SK-N-SH treated with all-trans-retinoic acid at 6 μM for 48 hours (cell line): Measurements from ENCODE around the gene MTFR2.

Experiments used
- ATAC-seq: fragments of 200-7000 bp; cut with Tn5 transposase; 3 replicates; pipeline ENCODE4 v1.9.1; 2020; ENCODE audit warnings: mild to moderate bottlenecking, moderate library complexity
- CREB5 ChIP-seq: fragments of 250-450 bp; sonication (Bioruptor Pico); IDR thresholded peaks from 2 replicates; pipeline ENCODE4 v1.5.1; 2020; ENCODE audit warnings: low read depth, mild to moderate bottlenecking, moderate library complexity
- CSRNP3 ChIP-seq: fragments of 250-450 bp; sonication (Bioruptor Pico); IDR thresholded peaks from 2 replicates; pipeline ENCODE4 v1.5.1; 2021; ENCODE audit warnings: mild to moderate bottlenecking, moderate library complexity
- ESRRG ChIP-seq: fragments of 250-450 bp; sonication (Bioruptor Pico); IDR thresholded peaks from 2 replicates; pipeline ENCODE4 v1.6.1; 2021; ENCODE audit warnings: mild to moderate bottlenecking
- PATZ1 ChIP-seq: fragments of 250-450 bp; sonication (Bioruptor Pico); IDR thresholded peaks from 2 replicates; pipeline ENCODE4 v1.8.0; 2020; ENCODE audit warnings: mild to moderate bottlenecking, moderate library complexity, borderline replicate concordance
- POU6F1 ChIP-seq: fragments of 250-450 bp; sonication (Bioruptor Pico); IDR thresholded peaks from 2 replicates; pipeline ENCODE4 v1.8.0; 2021; ENCODE audit warnings: low read depth, mild to moderate bottlenecking, moderate library complexity, borderline replicate concordance
- RARB ChIP-seq: fragments of 250-450 bp; sonication (Bioruptor Pico); IDR thresholded peaks from 2 replicates; pipeline ENCODE4 v1.8.0; 2021; ENCODE audit warnings: mild to moderate bottlenecking, moderate library complexity
- TCF4 ChIP-seq: fragments of 250-450 bp; sonication (Bioruptor Pico); IDR thresholded peaks from 2 replicates; pipeline ENCODE4 v1.8.0; 2021; ENCODE audit warnings: mild to moderate bottlenecking, moderate library complexity, borderline replicate concordance
- TOX ChIP-seq: fragments of 250-450 bp; sonication (Bioruptor Pico); IDR thresholded peaks from 2 replicates; pipeline ENCODE4 v1.8.0; 2021; ENCODE audit warnings: mild to moderate bottlenecking, moderate library complexity, borderline replicate concordance
- TSHZ2 ChIP-seq: fragments of 250-450 bp; sonication (Bioruptor Pico); IDR thresholded peaks from 2 replicates; pipeline ENCODE4 v1.5.0; 2020; ENCODE audit warnings: mild to moderate bottlenecking, moderate library complexity
- ZC3H10 ChIP-seq: fragments of 250-450 bp; sonication (Bioruptor Pico); IDR thresholded peaks from 2 replicates; pipeline ENCODE4 v1.5.1; 2021; ENCODE audit warnings: mild to moderate bottlenecking, moderate library complexity
- ZFP3 ChIP-seq: fragments of 250-450 bp; sonication (Bioruptor Pico); IDR thresholded peaks from 2 replicates; pipeline ENCODE4 v1.5.0; 2020; ENCODE audit warnings: mild to moderate bottlenecking, moderate library complexity
- ZFP30 ChIP-seq: fragments of 450-650 bp; formaldehyde crosslinking; IDR thresholded peaks from 2 replicates; pipeline ENCODE4 v1.5.0; 2022; ENCODE audit warnings: mild to moderate bottlenecking, moderate library complexity
- ZNF565 ChIP-seq: fragments of 450-650 bp; formaldehyde crosslinking; conservative IDR thresholded peaks from 2 replicates; pipeline ENCODE4 v1.5.0; 2020; ENCODE audit warnings: low read depth, mild to moderate bottlenecking, moderate library complexity

Gene MTFR2

GRCh38 chr6:136249336-136249735 lies 775 bp downstream of the MTFR2 start (continued):
- no peak for TF ChIP-seq CREB5 (CRISPR knock-in tag)

- ATAC-seq: no peak
- no peak for TF ChIP-seq CREB5 (CRISPR knock-in tag)
- TF ChIP-seq PATZ1 (CRISPR knock-in tag): no peak
- TF ChIP-seq RARB: no peak
Observed at GRCh38 chr6:136244061-136244616, 6.0 kb downstream of the MTFR2 start.

- no peak for TF ChIP-seq ZC3H10 (CRISPR knock-in tag)
- 0 out of 2 replicates have a peak, but pooled peaks have one; percentile 41 for TF ChIP-seq TCF4 (CRISPR knock-in tag)
- TF ChIP-seq ZFP30: no peak
- TF ChIP-seq ZFP3: no peak
- no peak for ATAC-seq
Observed at GRCh38 chr6:136236466-136237293, 13.4 kb downstream of the MTFR2 start.

- TF ChIP-seq TOX (CRISPR knock-in tag) (no peak), TCF4 (CRISPR knock-in tag) (no peak), CSRNP3 (CRISPR knock-in tag) (no peak), CREB5 (CRISPR knock-in tag) (no peak), ZNF565 (CRISPR knock-in tag) (no peak)
- no peak for ATAC-seq
Observed at GRCh38 chr6:136235233-136235564, 14.9 kb downstream of the MTFR2 start.

- TF ChIP-seq POU6F1 (CRISPR knock-in tag): no peak
- no peak for TF ChIP-seq TSHZ2 (CRISPR knock-in tag)
- no peak for TF ChIP-seq CSRNP3 (CRISPR knock-in tag)
- TF ChIP-seq ESRRG: no peak
- ATAC-seq: no peak
Observed at GRCh38 chr6:136232701-136233100, 17.4 kb downstream of the MTFR2 start.
